ENCODE measurements around the gene IL1RAP.

The IL1RAP gene

GRCh38 chr3:190531406-190531805, 17.5 kb downstream of the IL1RAP start:
- no peak for DNase-seq (ENCODE audit: low read depth)
- no peak overlapping the region for H3K4me3 ChIP-seq (ENCODE audit: low read depth, low read length)
- no peak for TF ChIP-seq CTCF (IDR thresholded peaks at IDR 0.05; ENCODE audit: control insufficient read depth, extremely low read depth, insufficient read depth)

- TF ChIP-seq CTCF (IDR thresholded peaks at IDR 0.05; ENCODE audit: control insufficient read depth, extremely low read depth, insufficient read depth), result no peak
- no peak for DNase-seq (ENCODE audit: low read depth)
Observed at GRCh38 chr3:190532731-190533203, 18.9 kb downstream of the IL1RAP start.

GRCh38 chr3:190533511-190534281, 19.8 kb downstream of the IL1RAP start:
- no peak for TF ChIP-seq CTCF (IDR thresholded peaks at IDR 0.05; ENCODE audit: control insufficient read depth, extremely low read depth, insufficient read depth)
- no peak for DNase-seq (ENCODE audit: low read depth)
- H3K4me3 ChIP-seq (ENCODE audit: low read depth, low read length), result no peak overlapping the region

More at GRCh38 chr3:190532731-190533203, 18.9 kb downstream of the IL1RAP start:
- H3K4me3 ChIP-seq (ENCODE audit: low read depth, low read length), result no peak overlapping the region

- no peak for DNase-seq (ENCODE audit: low read depth)
- H3K4me3 ChIP-seq (ENCODE audit: low read depth, low read length), result no peak overlapping the region
- TF ChIP-seq CTCF (IDR thresholded peaks at IDR 0.05; ENCODE audit: control insufficient read depth, extremely low read depth, insufficient read depth), result no peak
Observed at GRCh38 chr3:190534386-190534785, 20.5 kb downstream of the IL1RAP start.

- no peak for DNase-seq (ENCODE audit: low read depth)
- H3K4me3 ChIP-seq (ENCODE audit: low read depth, low read length), result no peak overlapping the region
- no peak for TF ChIP-seq CTCF (IDR thresholded peaks at IDR 0.05; ENCODE audit: control insufficient read depth, extremely low read depth, insufficient read depth)
Observed at GRCh38 chr3:190534986-190535385, 21.1 kb downstream of the IL1RAP start.

GRCh38 chr3:190537146-190537545, 23.3 kb downstream of the IL1RAP start:
- no peak overlapping the region for H3K4me3 ChIP-seq (ENCODE audit: low read depth, low read length)
- DNase-seq (ENCODE audit: low read depth), result no peak
- TF ChIP-seq CTCF (IDR thresholded peaks at IDR 0.05; ENCODE audit: control insufficient read depth, extremely low read depth, insufficient read depth), result no peak

- H3K4me3 ChIP-seq (ENCODE audit: low read depth, low read length), result no peak overlapping the region
- TF ChIP-seq CTCF (IDR thresholded peaks at IDR 0.05; ENCODE audit: control insufficient read depth, extremely low read depth, insufficient read depth), result no peak
- DNase-seq (ENCODE audit: low read depth), result no peak
Observed at GRCh38 chr3:190538288-190538687, 24.4 kb downstream of the IL1RAP start.

All from LNCaP clone FGC (cell line).